ENCODE measurements around the gene DNAH8. TPM values are rescaled to one million over a fixed set of nuclear protein-coding genes. Genes with fewer than 3 reads are reported as not detected.

DNAH8 gene
- total RNA-seq, 1 experiment from 2014 or later: not detected

DNA sequence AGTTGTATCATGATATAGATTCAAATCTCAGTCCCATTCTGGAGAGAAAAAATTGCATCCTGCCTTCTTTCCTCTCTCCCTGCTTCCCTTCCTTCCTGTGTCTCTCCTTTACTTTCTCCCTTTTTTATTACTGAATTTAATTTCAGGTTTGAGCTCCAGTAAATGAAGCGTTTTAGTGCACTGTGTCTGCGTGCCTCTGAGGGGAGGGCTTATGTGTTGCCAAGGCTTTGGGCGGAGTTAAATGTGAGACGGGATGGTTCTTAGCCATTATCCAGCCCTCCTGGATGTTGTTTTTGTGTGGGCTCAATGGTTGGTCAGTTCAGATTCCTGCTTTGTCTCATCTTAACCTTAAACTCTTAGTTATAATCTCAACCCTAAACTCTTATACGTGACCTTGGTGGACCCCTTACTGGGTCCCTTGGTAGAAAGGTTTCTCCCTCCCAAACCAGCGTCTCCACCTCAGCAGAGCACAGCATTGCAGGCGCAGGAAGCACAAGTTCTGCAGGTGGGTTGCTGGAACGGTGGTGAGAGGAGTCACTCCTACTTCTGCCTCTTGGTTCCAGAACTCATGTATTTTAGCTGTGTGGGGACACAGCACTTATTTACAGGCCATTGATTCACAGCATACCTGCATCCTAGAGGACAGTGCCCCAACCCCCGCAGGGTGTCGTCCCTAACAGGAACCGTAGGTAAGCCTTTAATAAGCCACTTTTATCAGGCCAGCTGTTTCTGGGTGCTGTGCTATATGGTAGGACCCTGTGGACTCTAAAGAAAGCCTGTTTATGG is 68.5 kb downstream of the DNAH8 start:
- Histone ChIP-seq H3K4me3 (ENCODE audit: low read depth in 2 of 2, low read length in 2 of 2) (no peak overlapping the region), H3K27ac (ENCODE audit: low read length) (no peak overlapping the region), H3K9me3 (ENCODE audit: control insufficient read depth, insufficient read depth, low read depth, low read length) (no peaks in the 10 kb centered on the region), H3K4me1 (ENCODE audit: control insufficient read depth, insufficient read depth, low read length) (no peaks in the 10 kb centered on the region), H3K36me3 (ENCODE audit: control insufficient read depth, insufficient read depth, low read length) (no peaks in the 10 kb centered on the region), H3K27me3 (ENCODE audit: control insufficient read depth, insufficient read depth, low read length) (peaks cover 21% of the 10 kb centered on the region)
- CTCF ChIA-PET: no interaction called here
- intact Hi-C loops (cut with micrococcal nuclease; ENCODE audit: unreplicated experiment) (no loop called here), in situ Hi-C loops (cut with HindIII; ENCODE audit: low pct_unique_long_range_greater_than_20kb, low sequenced_read_pairs) (no loop called here)
- POLR2A ChIA-PET: no interaction called here
- ATAC-seq (no peak; the same call in 1 of the 2 replicates), DNase-seq (ENCODE audit: low read depth, low spot score) (no peak)
- TF ChIP-seq POLR2AphosphoS5 (IDR thresholded peaks at IDR 0.05; ENCODE audit: low read depth, low read length) (no peak), REST (IDR thresholded peaks at IDR 0.05; ENCODE audit: insufficient read depth in 1 of 2, low read depth in 2 of 2, low read length in 1 of 2) (no peak), TCF7L2 (IDR thresholded peaks at IDR 0.05; ENCODE audit: low read depth, low read length) (no peak), SIN3A (IDR thresholded peaks at IDR 0.05; ENCODE audit: borderline replicate concordance, insufficient read depth, low read depth, low read length) (no peak)
- TF ChIP-seq, protein P1, sequence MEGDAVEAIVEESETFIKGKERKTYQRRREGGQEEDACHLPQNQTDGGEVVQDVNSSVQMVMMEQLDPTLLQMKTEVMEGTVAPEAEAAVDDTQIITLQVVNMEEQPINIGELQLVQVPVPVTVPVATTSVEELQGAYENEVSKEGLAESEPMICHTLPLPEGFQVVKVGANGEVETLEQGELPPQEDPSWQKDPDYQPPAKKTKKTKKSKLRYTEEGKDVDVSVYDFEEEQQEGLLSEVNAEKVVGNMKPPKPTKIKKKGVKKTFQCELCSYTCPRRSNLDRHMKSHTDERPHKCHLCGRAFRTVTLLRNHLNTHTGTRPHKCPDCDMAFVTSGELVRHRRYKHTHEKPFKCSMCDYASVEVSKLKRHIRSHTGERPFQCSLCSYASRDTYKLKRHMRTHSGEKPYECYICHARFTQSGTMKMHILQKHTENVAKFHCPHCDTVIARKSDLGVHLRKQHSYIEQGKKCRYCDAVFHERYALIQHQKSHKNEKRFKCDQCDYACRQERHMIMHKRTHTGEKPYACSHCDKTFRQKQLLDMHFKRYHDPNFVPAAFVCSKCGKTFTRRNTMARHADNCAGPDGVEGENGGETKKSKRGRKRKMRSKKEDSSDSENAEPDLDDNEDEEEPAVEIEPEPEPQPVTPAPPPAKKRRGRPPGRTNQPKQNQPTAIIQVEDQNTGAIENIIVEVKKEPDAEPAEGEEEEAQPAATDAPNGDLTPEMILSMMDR (IDR thresholded peaks at IDR 0.05): no peak
- BruUV-seq (replicated peaks): no TSS peak

- no peak overlapping the region for H3K4me3 ChIP-seq (ENCODE audit: low read depth in 2 of 2, low read length in 2 of 2)
- no peaks in the 10 kb centered on the region for H3K36me3 ChIP-seq (ENCODE audit: control insufficient read depth, insufficient read depth, low read length)
- no peaks in the 10 kb centered on the region for H3K9me3 ChIP-seq (ENCODE audit: control insufficient read depth, insufficient read depth, low read depth, low read length)
- no peaks in the 10 kb centered on the region for H3K4me1 ChIP-seq (ENCODE audit: control insufficient read depth, insufficient read depth, low read length)
- TF ChIP-seq REST (IDR thresholded peaks at IDR 0.05; ENCODE audit: insufficient read depth in 1 of 2, low read depth in 2 of 2, low read length in 1 of 2) (no peak), POLR2AphosphoS5 (IDR thresholded peaks at IDR 0.05; ENCODE audit: low read depth, low read length) (no peak), TCF7L2 (IDR thresholded peaks at IDR 0.05; ENCODE audit: low read depth, low read length) (no peak), SIN3A (IDR thresholded peaks at IDR 0.05; ENCODE audit: borderline replicate concordance, insufficient read depth, low read depth, low read length) (no peak)
- TF ChIP-seq, protein P1 (IDR thresholded peaks at IDR 0.05): no peak
- BruUV-seq (replicated peaks): no TSS peak
- CTCF ChIA-PET: no interaction called here
- POLR2A ChIA-PET: no interaction called here
- H3K27me3 ChIP-seq (ENCODE audit: control insufficient read depth, insufficient read depth, low read length): peaks cover 24% of the 10 kb centered on the region
- intact Hi-C loops (cut with micrococcal nuclease; ENCODE audit: unreplicated experiment) (no loop called here), in situ Hi-C loops (cut with HindIII; ENCODE audit: low pct_unique_long_range_greater_than_20kb, low sequenced_read_pairs) (no loop called here)
- DNase-seq (ENCODE audit: low read depth, low spot score): no peak
- no peak for ATAC-seq
- H3K27ac ChIP-seq (ENCODE audit: low read length): no peak overlapping the region
Measured at GRCh38 chr6:38784506-38785235, 69.6 kb downstream of the DNAH8 start.

Data from Panc1 (cell line).